Lung (tissue), 12 donors: ENCODE results near the gene MATK. TPM values are rescaled to one million over a fixed set of nuclear protein-coding genes. Genes with fewer than 3 reads are reported as not detected.

ENCODE experiments used
- ATAC-seq: fragments of 200-7000 bp; cut with Tn5 transposase; one replicate; pipeline ENCODE4 v1.9.1; 2020; ENCODE audit warnings: moderate number of reproducible peaks; ENCODE audit not compliant: insufficient read depth, low FRiP score
- DNase-seq, 3 donors: peaks; one replicate each; pipeline ENCODE4 v3.0.0-alpha.2; 2013 to 2017
- H3K27ac ChIP-seq, 2 donors: one replicate each; pipeline ENCODE4 v1.5.1; 2013; ENCODE audit warnings: mild to moderate bottlenecking in 2 of 2, moderate library complexity in 2 of 2, control low read depth in 1 of 2, inconsistent platforms in 1 of 2, low read depth in 1 of 2, low read length in 1 of 2
- H3K27me3 ChIP-seq, 3 donors: one replicate each; pipeline ENCODE4 v1.5.1; 2013; ENCODE audit warnings: low read length in 2 of 3; ENCODE audit not compliant: control insufficient read depth in 3 of 3, insufficient read depth in 3 of 3
- H3K36me3 ChIP-seq, 4 donors: one replicate each; pipeline ENCODE4 v1.5.1; 2013; ENCODE audit warnings: low read length in 4 of 4, mild to moderate bottlenecking in 1 of 4, moderate library complexity in 1 of 4; ENCODE audit not compliant: control insufficient read depth in 4 of 4, insufficient read depth in 4 of 4
- H3K4me1 ChIP-seq, 5 donors: one replicate each; pipeline ENCODE4 v1.5.1; 2013; ENCODE audit warnings: low read length in 5 of 5, mild to moderate bottlenecking in 2 of 5, moderate library complexity in 1 of 5; ENCODE audit not compliant: control insufficient read depth in 5 of 5, insufficient read depth in 5 of 5
- H3K4me3 ChIP-seq: one replicate; pipeline ENCODE4 v1.5.1; 2013; ENCODE audit warnings: mild to moderate bottlenecking, control low read depth, moderate library complexity
- H3K9ac ChIP-seq, 2 donors: one replicate each; pipeline ENCODE4 v1.5.1; 2013; ENCODE audit warnings: low read length in 2 of 2, control low read depth in 1 of 2; ENCODE audit not compliant: insufficient read depth in 1 of 2
- H3K9me3 ChIP-seq, 4 donors: one replicate each; pipeline ENCODE4 v1.5.1; 2013; ENCODE audit warnings: low read length in 3 of 4, mild to moderate bottlenecking in 1 of 4, moderate library complexity in 1 of 4; ENCODE audit not compliant: control insufficient read depth in 4 of 4, insufficient read depth in 3 of 4
- CTCF ChIP-seq: IDR thresholded peaks from 2 replicates; pipeline ENCODE4 v1.5.1; 2012; ENCODE audit warnings: mild to moderate bottlenecking; ENCODE audit errors: control extremely low read depth, extremely low read depth
- WGBS, 2 donors: extraction: QIAGEN DNeasy Blood & Tissue Kit; methylation state at CpG; one replicate each; pipeline ENCODE4 v1.1.7; 2013; 5-methylcytosine and 5-hydroxymethylcytosine counted together
- polyA plus RNA-seq, 2 donors: library from polyadenylated mRNA; stranded (reverse); fragments of 200-250 nt; gene quantifications; one replicate each; pipeline ENCODE4 v1.2.1, GENCODE V29; 2013
- total RNA-seq, 2 donors: library from RNA; depleted of rRNA in 1 of 2; stranded (reverse); fragments of >200 nt in 1 of 2; gene quantifications; one replicate each; pipeline ENCODE4 v1.2.1, GENCODE V29; 2014 to 2021
- donor health status: control.
- donor health status: control.
- donor health status: Bipolar disorder and iron deficiency.
- donor health status: healthy.
- donor health status: DM: yes; HTN: yes; CAD: no.

MATK gene
- total and polyA plus RNA-seq, 4 donors: 3.8 to 20.0 (median 6.3) TPM

DNA sequence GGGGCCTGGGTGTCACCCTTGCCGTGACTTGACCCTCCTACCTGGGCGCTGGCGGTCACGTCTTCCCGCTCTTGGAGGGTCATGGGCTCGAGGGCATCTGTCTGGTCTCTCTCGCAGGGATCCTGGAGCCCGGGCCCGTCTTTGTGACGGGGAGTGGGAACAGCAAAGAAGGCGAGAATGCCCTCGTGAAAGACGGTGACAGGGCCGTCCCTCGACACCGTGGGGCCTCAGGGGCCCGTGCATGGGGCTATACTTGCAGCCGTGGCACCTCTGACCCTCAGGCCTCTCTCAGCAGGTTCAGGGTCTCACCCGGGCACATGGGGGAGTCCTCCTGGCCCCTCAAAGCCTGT is 20.9 kb upstream of the MATK start:
- H3K36me3 ChIP-seq: no peaks in the 10 kb centered on the region
- H3K4me3 ChIP-seq: no peak overlapping the region
- no peak for DNase-seq
- TF ChIP-seq CTCF: no peak
- WGBS, 2 donors: 80 to 90% methylated on average over 19 of the region's 19 CpGs
- no peaks in the 10 kb centered on the region for H3K9me3 ChIP-seq
- no peak overlapping the region for H3K27ac ChIP-seq
- H3K27me3 ChIP-seq: peaks cover 0 to 7% (median 7%) of the 10 kb centered on the region in 3 donors
- no peak overlapping the region for H3K9ac ChIP-seq
- peaks cover 0 to 7% (median 0%) of the 10 kb centered on the region in 5 donors for H3K4me1 ChIP-seq
- no peak for ATAC-seq

DNA sequence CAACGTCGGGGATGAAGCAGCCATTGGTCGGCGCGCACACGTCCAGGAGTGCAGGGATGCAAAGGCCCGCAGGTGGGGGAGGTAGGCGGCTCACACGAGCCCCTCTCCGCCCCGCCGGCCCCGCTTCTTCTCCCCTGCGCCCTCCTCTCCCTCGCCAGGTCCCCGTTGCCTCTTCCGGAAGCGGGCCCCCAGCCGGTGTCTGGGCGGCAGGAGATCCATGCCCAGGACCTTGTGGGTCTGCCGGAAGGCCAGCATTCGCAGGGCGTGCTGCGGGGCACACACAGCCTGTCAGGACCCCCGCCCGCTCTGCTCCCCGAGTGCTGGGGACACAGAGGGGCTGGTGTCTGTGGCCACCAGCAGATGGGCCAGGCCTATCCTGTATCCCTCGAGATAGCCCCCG is 19.7 kb upstream of the MATK start:
- no peaks in the 10 kb centered on the region for H3K36me3 ChIP-seq
- TF ChIP-seq CTCF: no peak
- H3K27me3 ChIP-seq: peaks cover 0 to 20% (median 17%) of the 10 kb centered on the region in 3 donors
- no peak overlapping the region for H3K9ac ChIP-seq
- no peak overlapping the region for H3K27ac ChIP-seq
- 88 to 91% methylated on average over 29 of the region's 29 CpGs for WGBS, 2 donors
- H3K9me3 ChIP-seq: no peaks in the 10 kb centered on the region
- DNase-seq: no peak
- ATAC-seq: no peak
- peaks cover 0 to 13% (median 3%) of the 10 kb centered on the region in 5 donors for H3K4me1 ChIP-seq
- H3K4me3 ChIP-seq: no peak overlapping the region

GRCh38 chr19:3804429-3804828 is 18.2 kb upstream of the MATK start:
- TF ChIP-seq CTCF: no peak
- Histone ChIP-seq H3K9ac (no peak overlapping the region), H3K4me1 (peaks cover 0 to 13% (median 3%) of the 10 kb centered on the region in 5 donors), H3K27ac (no peak overlapping the region), H3K4me3 (no peak overlapping the region), H3K27me3 (peaks cover 0 to 28% (median 23%) of the 10 kb centered on the region in 3 donors), H3K9me3 (no peaks in the 10 kb centered on the region), H3K36me3 (no peaks in the 10 kb centered on the region)
- DNase-seq: no peak
- 82 to 90% methylated on average over 10 to 13 of the region's 13 CpGs for WGBS, 2 donors
- ATAC-seq: no peak

DNA sequence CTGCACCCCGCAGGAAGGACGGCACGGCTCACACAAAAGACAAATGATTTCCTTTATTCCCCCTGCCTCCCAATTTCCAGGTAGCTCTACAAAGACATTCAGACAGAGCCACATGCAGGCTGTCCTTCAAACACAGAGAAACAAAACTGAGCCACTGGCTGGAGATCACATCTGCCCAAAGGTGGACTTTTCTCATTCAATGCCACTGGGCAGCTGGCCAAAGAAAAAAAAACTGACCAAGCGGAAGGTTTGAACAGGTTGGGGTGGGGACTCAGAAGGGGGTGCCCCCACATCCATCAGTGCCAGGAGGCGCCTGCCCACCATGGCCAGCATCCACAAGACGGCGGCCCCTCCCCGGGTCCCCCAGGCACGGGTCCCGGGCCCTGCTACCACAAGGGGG is 17.8 kb upstream of the MATK start:
- Histone ChIP-seq H3K9ac (no peak overlapping the region), H3K4me1 (peaks cover 0 to 13% (median 3%) of the 10 kb centered on the region in 5 donors), H3K9me3 (no peaks in the 10 kb centered on the region), H3K4me3 (no peak overlapping the region), H3K36me3 (no peaks in the 10 kb centered on the region), H3K27me3 (peaks cover 0 to 28% (median 23%) of the 10 kb centered on the region in 3 donors), H3K27ac (no peak overlapping the region)
- ATAC-seq (no peak), DNase-seq (no peak)
- WGBS, 2 donors: 81 to 85% methylated on average over 10 of the region's 10 CpGs
- no peak for TF ChIP-seq CTCF
